GM23248 (cell line): ENCODE measurements around the gene ANTKMT.

Experiments
- EZH2 ChIP-seq: fragments of 200-600 bp; sonication (generic); IDR thresholded peaks from 2 replicates; pipeline ENCODE4 v1.6.1; 2018; ENCODE audit warnings: antibody characterized with exemption, mild to moderate bottlenecking; ENCODE audit not compliant: insufficient read depth, poor library complexity, severe bottlenecking
- EZH2phosphoT487 ChIP-seq: fragments of 200-600 bp; sonication (generic); IDR thresholded peaks from 2 replicates; pipeline ENCODE4 v1.6.1; 2018; ENCODE audit warnings: antibody characterized with exemption, moderate library complexity, mild to moderate bottlenecking, low read depth; ENCODE audit not compliant: insufficient read depth

DNA sequence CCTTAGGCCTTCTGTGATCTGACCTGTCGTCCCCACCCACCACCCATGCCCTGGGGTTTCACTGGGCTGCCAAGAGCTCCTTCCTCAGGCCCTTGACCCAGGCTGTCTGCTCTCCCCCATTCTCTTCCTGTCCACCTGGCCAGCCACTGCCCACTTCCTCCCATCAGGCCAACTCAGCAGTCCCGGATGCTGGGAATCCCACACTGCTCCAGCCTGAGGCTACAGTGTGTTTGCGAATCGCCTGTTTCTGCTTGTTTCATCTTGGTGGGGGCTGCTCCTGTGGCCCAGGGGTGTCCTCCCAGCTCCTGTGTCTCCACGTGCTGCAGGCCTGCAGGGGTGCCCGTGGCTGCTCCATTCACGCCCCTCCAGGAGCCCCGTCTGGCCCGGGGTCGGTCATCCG, 6.9 kb upstream of the ANTKMT start:
- no peak for TF ChIP-seq EZH2
- no peak for TF ChIP-seq EZH2phosphoT487
